Effector CD4-positive, alpha-beta T cell (primary cell): Measurements from ENCODE around the gene CD177. TPM values are rescaled to one million over a fixed set of nuclear protein-coding genes. Genes with fewer than 3 reads are reported as not detected.
"Not testable (repeated sequence)": the region's sequence is repeated elsewhere in the genome, so short reads cannot be mapped to it uniquely, and the experiment has no call there.

ENCODE experiments used
- DNase-seq: peaks from one replicate; pipeline ENCODE4 v3.0.0-alpha.2; 2020
- total RNA-seq: gene quantifications from one replicate; lab custom pipeline; 2026; lab: John Stamatoyannopoulos, UW

CD177 gene
- not detected for total RNA-seq

- DNase-seq: no peak
These were observed at the start of gene CD177 for GRCh38 chr19:43353606-43354304. Gene CD177 (plus strand): TSS chr19:43353686. CDS start chr19:43353715, 29 bp downstream.

GRCh38 chr19:43305642-43306041 is 47.8 kb upstream of the CD177 start:
- DNase-seq: no peak

GRCh38 chr19:43306097-43306496 is 47.4 kb upstream of the CD177 start:
- DNase-seq: no peak

- no peak for DNase-seq
These were observed 45.2 kb upstream of the CD177 start for GRCh38 chr19:43308244-43308815.

- DNase-seq: no peak
These were observed 44.0 kb upstream of the CD177 start for GRCh38 chr19:43309466-43309865.

GRCh38 chr19:43310221-43310620 is 43.3 kb upstream of the CD177 start:
- DNase-seq: no peak

- no peak for DNase-seq
These were observed 42.2 kb upstream of the CD177 start for GRCh38 chr19:43311256-43311655.

- DNase-seq: no peak
These were observed 41.8 kb upstream of the CD177 start for GRCh38 chr19:43311706-43312105.

- no peak for DNase-seq
These were observed 39.6 kb upstream of the CD177 start for GRCh38 chr19:43313711-43314495.

GRCh38 chr19:43315851-43316250 is 37.6 kb upstream of the CD177 start:
- no peak for DNase-seq

GRCh38 chr19:43316591-43317319 is 36.7 kb upstream of the CD177 start:
- no peak for DNase-seq

- no peak for DNase-seq
These were observed 35.3 kb upstream of the CD177 start for GRCh38 chr19:43318203-43318602.

GRCh38 chr19:43318796-43319314 is 34.6 kb upstream of the CD177 start:
- DNase-seq: no peak

GRCh38 chr19:43320546-43320945 is 32.9 kb upstream of the CD177 start:
- DNase-seq: no peak

GRCh38 chr19:43326761-43327160 is 26.7 kb upstream of the CD177 start:
- DNase-seq: not testable (repeated sequence)

GRCh38 chr19:43328561-43328960 is 24.9 kb upstream of the CD177 start:
- DNase-seq: not testable (repeated sequence)

GRCh38 chr19:43329049-43329448 is 24.4 kb upstream of the CD177 start:
- not testable (repeated sequence) for DNase-seq

GRCh38 chr19:43329989-43330388 is 23.5 kb upstream of the CD177 start:
- no peak for DNase-seq

- no peak for DNase-seq
These were observed 22.6 kb upstream of the CD177 start for GRCh38 chr19:43330726-43331434.

GRCh38 chr19:43331435-43332010 is 22.0 kb upstream of the CD177 start:
- no peak for DNase-seq

GRCh38 chr19:43332058-43332922 is 21.2 kb upstream of the CD177 start:
- no peak for DNase-seq
